Left ventricle myocardium inferior (tissue), 1 donor: ENCODE data around the gene PRTG. TPM values are rescaled to one million over a fixed set of nuclear protein-coding genes. Genes with fewer than 3 reads are reported as not detected.
A peak's percentile ranks its signal among the peaks of the same experiment; 100 is the strongest.
"Not testable (repeated sequence)": the region's sequence is repeated elsewhere in the genome, so short reads cannot be mapped to it uniquely, and the experiment has no call there.

ENCODE experiments used
- DNase-seq: peaks from one replicate; pipeline ENCODE4 v3.0.0-alpha.2; 2020
- H3K27ac ChIP-seq: fragments of 200-600 bp; replicated peaks from 2 replicates; pipeline ENCODE4 v1.8.0; 2021
- H3K27me3 ChIP-seq: fragments of 200-600 bp; 2 replicates; pipeline ENCODE4 v1.8.0; 2021; ENCODE audit warnings: low read depth
- H3K36me3 ChIP-seq: fragments of 200-600 bp; 2 replicates; pipeline ENCODE4 v1.8.0; 2021
- H3K4me1 ChIP-seq: fragments of 200-600 bp; 2 replicates; pipeline ENCODE4 v1.8.0; 2021
- H3K4me3 ChIP-seq: fragments of 200-600 bp; 2 replicates; pipeline ENCODE4 v1.8.0; 2021; ENCODE audit warnings: mild to moderate bottlenecking, moderate library complexity
- H3K9me3 ChIP-seq: fragments of 200-600 bp; replicated peaks from 2 replicates; pipeline ENCODE4 v1.8.0; 2021
- intact Hi-C: fragments of 100-400 bp; cut with micrococcal nuclease; formaldehyde crosslinking; loops from one replicate; pipeline ENCODE4 v1.11.0; 2022
- total RNA-seq: library from RNA; stranded (reverse); fragmentation: NEBNext Ultra II Directional; extraction: Animal tissue kit (Norgen Biotek cat#: 25700); gene quantifications from one replicate; pipeline ENCODE4 v1.2.1, GENCODE V29; 2021
- TF ChIP-seq, protein P1 (sequence below): fragments of 200-600 bp; IDR thresholded peaks from 2 replicates; pipeline ENCODE4 v1.8.0; 2021; ENCODE audit warnings: antibody characterized with exemption, mild to moderate bottlenecking, borderline replicate concordance
- donor health status: DM: no; HTN: yes; CAD: no; lungs with severe emphysema.

The PRTG gene
- total RNA-seq, 1 donor from 2014 or later = 0.69 TPM

GRCh38 chr15:55764398-55764797 is 21.4 kb upstream of the PRTG start:
- Histone ChIP-seq H3K36me3 (no peaks in the 10 kb centered on the region), H3K9me3 (no peaks in the 10 kb centered on the region), H3K4me3 (no peak overlapping the region), H3K27ac (no peak overlapping the region), H3K4me1 (no peaks in the 10 kb centered on the region), H3K27me3 (no peaks in the 10 kb centered on the region)
- intact Hi-C loops = no loop called here
- no peak for DNase-seq
- TF ChIP-seq, protein P1, sequence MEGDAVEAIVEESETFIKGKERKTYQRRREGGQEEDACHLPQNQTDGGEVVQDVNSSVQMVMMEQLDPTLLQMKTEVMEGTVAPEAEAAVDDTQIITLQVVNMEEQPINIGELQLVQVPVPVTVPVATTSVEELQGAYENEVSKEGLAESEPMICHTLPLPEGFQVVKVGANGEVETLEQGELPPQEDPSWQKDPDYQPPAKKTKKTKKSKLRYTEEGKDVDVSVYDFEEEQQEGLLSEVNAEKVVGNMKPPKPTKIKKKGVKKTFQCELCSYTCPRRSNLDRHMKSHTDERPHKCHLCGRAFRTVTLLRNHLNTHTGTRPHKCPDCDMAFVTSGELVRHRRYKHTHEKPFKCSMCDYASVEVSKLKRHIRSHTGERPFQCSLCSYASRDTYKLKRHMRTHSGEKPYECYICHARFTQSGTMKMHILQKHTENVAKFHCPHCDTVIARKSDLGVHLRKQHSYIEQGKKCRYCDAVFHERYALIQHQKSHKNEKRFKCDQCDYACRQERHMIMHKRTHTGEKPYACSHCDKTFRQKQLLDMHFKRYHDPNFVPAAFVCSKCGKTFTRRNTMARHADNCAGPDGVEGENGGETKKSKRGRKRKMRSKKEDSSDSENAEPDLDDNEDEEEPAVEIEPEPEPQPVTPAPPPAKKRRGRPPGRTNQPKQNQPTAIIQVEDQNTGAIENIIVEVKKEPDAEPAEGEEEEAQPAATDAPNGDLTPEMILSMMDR = no peak

- TF ChIP-seq, protein P1 = no peak
- no peaks in the 10 kb centered on the region for H3K4me1 ChIP-seq
- H3K27me3 ChIP-seq = no peaks in the 10 kb centered on the region
- no peak overlapping the region for H3K27ac ChIP-seq
- no peak overlapping the region for H3K4me3 ChIP-seq
- DNase-seq = no peak
- no peaks in the 10 kb centered on the region for H3K36me3 ChIP-seq
- intact Hi-C loops = no loop called here
- H3K9me3 ChIP-seq = no peaks in the 10 kb centered on the region
Observed at GRCh38 chr15:55758580-55758986, 15.6 kb upstream of the PRTG start.

DNA sequence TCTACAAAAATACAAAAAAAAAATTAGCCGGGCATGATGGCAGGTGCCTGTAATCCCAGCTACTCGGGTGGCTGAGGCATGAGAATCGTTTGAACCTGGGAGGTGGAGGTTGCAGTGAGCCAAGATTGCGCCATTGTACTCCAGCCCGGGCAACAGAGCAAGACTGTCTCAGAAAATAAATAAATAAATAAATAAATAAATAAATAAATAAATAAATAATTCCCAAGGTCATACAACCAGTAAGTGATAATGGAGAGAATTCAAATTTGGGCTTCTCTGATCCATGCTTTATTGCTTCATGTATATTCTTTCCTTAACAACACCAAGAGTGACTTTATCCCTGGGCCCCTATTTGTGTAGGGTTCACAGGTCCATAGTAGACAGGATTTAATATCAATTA is 10.5 kb upstream of the PRTG start:
- H3K4me1 ChIP-seq, H3K27ac ChIP-seq, H3K4me3 ChIP-seq, DNase-seq, intact Hi-C loops, H3K36me3 ChIP-seq, H3K27me3 ChIP-seq, H3K9me3 ChIP-seq: not testable (repeated sequence)

GRCh38 chr15:55750706-55751105 is 7.8 kb upstream of the PRTG start:
- Histone ChIP-seq H3K4me1 (no peaks in the 10 kb centered on the region), H3K4me3 (no peak overlapping the region), H3K27ac (no peak overlapping the region), H3K9me3 (no peaks in the 10 kb centered on the region), H3K36me3 (no peaks in the 10 kb centered on the region), H3K27me3 (no peaks in the 10 kb centered on the region)
- no peak for DNase-seq
- intact Hi-C loops = no loop called here
- TF ChIP-seq, protein P1 = no peak

- TF ChIP-seq, protein P1 = no peak
- DNase-seq = no peak
- intact Hi-C loops = no loop called here
- Histone ChIP-seq H3K36me3 (no peaks in the 10 kb centered on the region), H3K9me3 (no peaks in the 10 kb centered on the region), H3K4me1 (peaks cover 23% of the 10 kb centered on the region), H3K27me3 (peaks cover 47% of the 10 kb centered on the region), H3K4me3 (peak overlapping the region; percentile 74), H3K27ac (peak overlapping the region; percentile 84)
Observed at GRCh38 chr15:55743729-55744655, 1.0 kb upstream of the PRTG start.

- peaks cover 47% of the 10 kb centered on the region for H3K27me3 ChIP-seq
- intact Hi-C loops = no loop called here
Observed at GRCh38 chr15:55742498-55742926, 440 bp downstream of the PRTG start.

More at GRCh38 chr15:55742498-55742926, 440 bp downstream of the PRTG start:
- no peaks in the 10 kb centered on the region for H3K36me3 ChIP-seq
- TF ChIP-seq, protein P1 = no peak
- H3K9me3 ChIP-seq = no peaks in the 10 kb centered on the region
- peak; percentile 17 for DNase-seq
- H3K27ac ChIP-seq = peak overlapping the region; percentile 84
- H3K4me1 ChIP-seq = peaks cover 23% of the 10 kb centered on the region
- peak overlapping the region; percentile 74 for H3K4me3 ChIP-seq
